ENCODE results near the gene RARS1. TPM values are rescaled to one million over a fixed set of nuclear protein-coding genes. Genes with fewer than 3 reads are reported as not detected.
A peak's percentile ranks its signal among the peaks of the same experiment; 100 is the strongest.

The RARS1 gene
- polyA plus RNA-seq, 1 experiment, result 32.2 TPM

- Histone ChIP-seq H3K36me3 (ENCODE audit: control insufficient read depth, insufficient read depth, low read length) (no peaks in the 10 kb centered on the region), H3K27me3 (ENCODE audit: control insufficient read depth, insufficient read depth, low read length) (no peaks in the 10 kb centered on the region), H3K4me3 (ENCODE audit: low read depth, low read length) (no peak overlapping the region)
- ChIA-PET POLR2A (no interaction called here), CTCF (no interaction called here)
- DNase-seq (ENCODE audit: low read depth), result no peak
- no peak for TF ChIP-seq CTCF (IDR thresholded peaks at IDR 0.05; ENCODE audit: insufficient read depth, low read depth, low read length)
Measured at GRCh38 chr5:168568738-168569137, 82.5 kb downstream of the RARS1 start.

Small RNAs within 50 kb of the gene (small RNA-seq; reads per million reads assigned to genes)
- gene MIR103A1 (ENCODE audit: insufficient read length, low read depth, low replicate concordance), result 19.2 reads per million, percentile 83 among the genes with 10 or more reads in this experiment

Other genes starting within 250 kb of the RARS1 start
- 1.4 TPM in 2 replicates for gene WWC1, start 194.8 kb upstream of the RARS1 start, polyA plus RNA-seq (2011; rRNA removed)
- 0.56 and 0.61 TPM in 2 replicates for gene FBLL1, start 42.8 kb downstream of the RARS1 start, polyA plus RNA-seq (2011; rRNA removed)
- 5.3 and 12.6 TPM in 2 replicates for gene PANK3, start 92.9 kb downstream of the RARS1 start, polyA plus RNA-seq (2011; rRNA removed)